Neural crest cell (in vitro differentiated cells): Measurements from ENCODE around the gene RAB3C. TPM values are rescaled to one million over a fixed set of nuclear protein-coding genes. Genes with fewer than 3 reads are reported as not detected.

Experiments used
- DNase-seq: peaks from one replicate; pipeline ENCODE4 v3.0.0; 2021; ENCODE audit warnings: low read depth, mixed read lengths, low spot score
- H3K27ac Mint-ChIP-seq: one replicate; pipeline ENCODE4 v1.8.0; 2021; ENCODE audit warnings: mild to moderate bottlenecking, mixed read lengths; ENCODE audit not compliant: unreplicated experiment
- H3K27me3 Mint-ChIP-seq: 2 replicates; pipeline ENCODE4 v1.8.0; 2021; ENCODE audit warnings: low read depth, mild to moderate bottlenecking, mixed read lengths
- H3K36me3 Mint-ChIP-seq: 2 replicates; pipeline ENCODE4 v1.8.0; 2021; ENCODE audit warnings: low read depth, mild to moderate bottlenecking, mixed read lengths
- H3K4me1 Mint-ChIP-seq: 2 replicates; pipeline ENCODE4 v1.8.0; 2021; ENCODE audit warnings: mixed read lengths
- H3K4me3 Mint-ChIP-seq: one replicate; pipeline ENCODE4 v1.8.0; 2021; ENCODE audit warnings: mild to moderate bottlenecking, mixed read lengths
- H3K9me3 Mint-ChIP-seq: 2 replicates; pipeline ENCODE4 v1.8.0; 2021; ENCODE audit warnings: mixed read lengths
- CTCF ChIP-seq: fragments of 200-600 bp; sonication (generic); conservative IDR thresholded peaks from 2 replicates; pipeline ENCODE4 v1.5.0; 2021; ENCODE audit warnings: antibody characterized with exemption, mild to moderate bottlenecking
- total RNA-seq: library from RNA; stranded (reverse); gene quantifications from 2 replicates; pipeline ENCODE4 v1.2.1, GENCODE V29; 2021

Gene RAB3C
- total RNA-seq, 1 donor from 2014 or later, result 13.6 TPM

DNA sequence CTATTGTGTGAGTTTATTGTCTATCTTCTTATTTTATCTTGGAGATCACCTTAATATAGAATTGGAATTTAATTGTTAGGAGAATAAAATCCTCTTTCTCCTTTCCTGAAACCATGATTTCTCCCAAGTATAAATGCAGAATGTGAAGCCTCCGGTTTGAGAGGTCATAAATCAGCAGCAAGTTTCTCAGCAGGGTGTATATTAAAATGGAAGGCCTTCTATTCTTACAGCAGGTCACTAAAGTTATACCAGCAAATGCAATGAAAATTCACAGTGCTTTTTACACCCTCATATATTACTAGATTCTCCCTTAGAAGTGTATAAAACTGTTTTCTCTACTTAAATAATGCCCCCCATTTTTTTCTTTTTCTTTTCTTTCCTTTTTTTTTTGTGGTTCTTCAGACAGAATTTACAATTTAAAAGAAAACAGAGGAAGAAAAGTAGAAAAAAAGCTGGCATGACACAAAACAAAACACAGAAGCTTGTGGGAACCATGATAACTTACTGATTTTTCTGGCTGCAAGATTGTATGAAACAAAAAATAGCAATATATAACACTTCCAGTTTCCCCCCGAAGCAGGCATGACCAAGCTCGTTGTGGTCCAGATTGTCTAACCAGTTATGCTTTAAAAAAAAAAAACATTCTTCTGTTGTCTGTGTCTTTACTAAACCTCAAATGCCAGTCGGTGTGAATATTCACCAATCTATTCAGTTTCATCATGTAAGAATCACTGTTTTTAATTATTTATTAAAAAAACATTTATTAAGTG, 211.2 kb downstream of the RAB3C start:
- no peak for DNase-seq
- H3K9me3 Mint-ChIP-seq, result no peaks in the 10 kb centered on the region
- no peaks in the 10 kb centered on the region for H3K27me3 Mint-ChIP-seq
- no peak overlapping the region for H3K4me3 Mint-ChIP-seq
- TF ChIP-seq CTCF, result no peak
- no peaks in the 10 kb centered on the region for H3K4me1 Mint-ChIP-seq
- no peaks in the 10 kb centered on the region for H3K36me3 Mint-ChIP-seq
- no peak overlapping the region for H3K27ac Mint-ChIP-seq

DNA sequence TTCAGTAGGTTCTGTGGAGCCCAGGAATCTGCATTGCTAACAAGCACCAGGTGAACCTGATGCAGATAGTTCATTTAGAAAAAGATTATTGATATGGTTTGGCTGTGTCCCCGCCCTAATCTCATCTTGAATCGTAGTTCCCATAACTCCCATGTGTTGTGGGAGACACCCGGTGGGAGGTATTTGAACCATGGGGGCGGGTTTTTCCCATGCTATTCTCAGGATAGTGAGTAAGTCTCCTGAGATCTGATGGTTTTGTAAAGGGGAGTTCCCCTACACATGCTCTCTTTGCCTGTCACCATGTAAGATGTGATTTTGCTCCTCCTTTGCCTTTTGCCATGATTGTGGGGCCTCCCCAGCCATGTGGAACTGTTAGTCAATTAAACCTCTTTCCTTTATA, 212.0 kb downstream of the RAB3C start:
- Mint-ChIP-seq H3K27me3 (no peaks in the 10 kb centered on the region), H3K9me3 (no peaks in the 10 kb centered on the region), H3K36me3 (no peaks in the 10 kb centered on the region), H3K4me1 (no peaks in the 10 kb centered on the region), H3K27ac (no peak overlapping the region), H3K4me3 (no peak overlapping the region)
- DNase-seq, result no peak
- TF ChIP-seq CTCF, result no peak

DNA sequence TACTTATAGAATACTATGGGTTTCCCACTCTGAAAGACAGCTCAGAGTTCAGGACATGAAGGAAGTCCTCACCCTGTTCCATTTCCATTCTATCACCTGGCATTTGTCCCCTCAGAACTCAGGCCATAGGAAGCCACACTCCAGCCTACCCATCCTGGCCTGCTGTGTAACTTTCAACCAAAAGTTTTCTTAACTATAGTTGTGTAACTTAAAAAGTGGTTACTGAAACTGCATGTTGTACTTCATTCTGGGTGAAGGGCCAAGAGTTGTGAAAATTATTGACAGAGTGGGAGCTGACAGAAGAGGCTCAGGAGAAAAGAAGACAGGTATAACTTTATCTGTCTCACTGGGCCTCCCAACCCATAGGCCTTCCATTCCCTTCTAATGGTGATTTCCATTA, 212.5 kb downstream of the RAB3C start:
- no peak for TF ChIP-seq CTCF
- no peak for DNase-seq
- Mint-ChIP-seq H3K4me3 (no peak overlapping the region), H3K27ac (no peak overlapping the region), H3K4me1 (no peaks in the 10 kb centered on the region), H3K9me3 (no peaks in the 10 kb centered on the region), H3K36me3 (no peaks in the 10 kb centered on the region), H3K27me3 (no peaks in the 10 kb centered on the region)

DNA sequence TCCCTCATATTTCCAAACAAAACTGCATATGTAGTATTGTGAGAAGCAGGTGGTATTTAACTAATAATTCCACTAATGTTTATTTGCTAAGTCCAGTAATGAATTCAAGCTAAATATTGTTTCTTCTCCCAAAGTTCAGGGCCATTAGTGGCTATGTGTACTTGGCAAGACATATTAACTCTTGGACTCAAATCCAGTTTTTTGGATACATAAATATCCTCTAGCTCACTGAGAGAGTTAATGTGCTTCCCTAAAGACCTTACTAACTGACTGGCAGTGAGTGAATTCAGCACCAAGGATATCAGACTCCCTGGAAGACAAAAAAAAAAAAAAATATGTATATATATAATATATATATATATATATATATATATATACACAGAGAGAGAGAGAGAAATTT, 214.1 kb downstream of the RAB3C start:
- H3K9me3 Mint-ChIP-seq, result no peaks in the 10 kb centered on the region
- H3K4me1 Mint-ChIP-seq, result no peaks in the 10 kb centered on the region
- no peaks in the 10 kb centered on the region for H3K36me3 Mint-ChIP-seq
- TF ChIP-seq CTCF, result no peak
- no peak for DNase-seq
- no peak overlapping the region for H3K27ac Mint-ChIP-seq
- no peak overlapping the region for H3K4me3 Mint-ChIP-seq
- no peaks in the 10 kb centered on the region for H3K27me3 Mint-ChIP-seq

DNA sequence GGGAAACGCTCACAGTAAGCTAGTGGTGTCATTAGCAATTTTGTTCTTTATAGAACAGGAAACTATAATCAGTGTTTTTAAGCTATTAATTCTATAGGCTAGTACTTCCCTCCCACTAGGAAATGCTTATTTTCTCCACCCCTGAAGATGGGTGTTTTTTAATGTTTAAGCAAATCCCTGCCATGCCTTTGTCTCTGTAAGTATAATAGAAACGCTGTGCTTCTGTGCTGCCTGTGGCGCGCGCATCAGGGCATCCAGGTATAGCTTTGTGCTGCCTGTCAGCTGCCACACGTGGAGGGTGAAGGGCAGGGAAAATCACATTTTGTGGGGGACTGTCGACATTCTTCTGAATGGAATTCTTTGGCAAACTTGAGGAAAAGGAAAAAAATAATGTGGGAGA, 217.5 kb downstream of the RAB3C start:
- TF ChIP-seq CTCF, result no peak
- Mint-ChIP-seq H3K4me3 (no peak overlapping the region), H3K9me3 (no peaks in the 10 kb centered on the region), H3K27ac (no peak overlapping the region), H3K27me3 (no peaks in the 10 kb centered on the region), H3K4me1 (peaks cover 9% of the 10 kb centered on the region), H3K36me3 (no peaks in the 10 kb centered on the region)
- DNase-seq, result no peak
